ENCODE data around the gene CEP170B. TPM values are rescaled to one million over a fixed set of nuclear protein-coding genes. Genes with fewer than 3 reads are reported as not detected.

Gene CEP170B
- total and polyA plus RNA-seq, 2 donors (not counting 3 experiments of a cell fraction or from before 2014, with no cell fraction given), result 13.9 to 38.6 TPM

DNA sequence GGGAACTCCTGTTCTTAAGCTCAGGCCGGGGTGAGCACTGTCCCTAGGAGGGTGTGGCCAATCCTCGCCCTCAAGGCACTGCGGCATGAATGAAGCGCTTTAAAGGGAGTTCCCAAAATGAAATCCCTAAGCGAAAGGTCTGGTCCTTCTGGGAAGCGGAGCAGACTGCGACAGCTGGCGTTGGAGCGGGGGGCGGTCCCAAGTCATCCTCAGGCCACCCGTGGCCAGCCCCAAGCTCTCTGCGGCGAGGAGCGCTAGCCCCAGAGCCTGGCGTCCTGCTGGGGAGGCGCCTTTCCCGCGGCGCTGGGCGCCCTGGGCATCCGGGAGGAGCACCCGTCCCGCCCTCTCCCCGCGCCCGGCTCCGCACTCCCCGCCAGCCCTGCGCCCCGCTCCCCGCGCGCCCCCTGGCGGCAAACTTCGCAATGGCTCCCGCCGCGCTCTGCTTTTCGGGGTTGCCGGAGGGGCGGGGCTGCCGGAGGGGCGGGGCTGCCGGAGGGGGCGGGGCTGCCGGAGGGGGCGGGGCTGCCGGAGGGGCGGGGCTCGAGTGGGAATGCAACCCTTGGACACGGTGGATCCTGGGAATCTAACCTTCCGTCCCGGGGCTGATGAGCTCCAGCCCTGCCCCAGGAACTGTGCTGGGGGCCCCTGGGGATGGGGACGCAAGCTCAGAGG, 38.7 kb upstream of the CEP170B start:
- Histone ChIP-seq H3K27ac (ENCODE audit: insufficient read depth, low read depth, low read length) (no peak overlapping the region), H3K4me2 (ENCODE audit: insufficient read depth, low read length) (peak overlapping the region; percentile 94), H3K4me3 (replicated peaks in 1 of 3; ENCODE audit: insufficient read depth in 1 of 3, low read depth in 1 of 3, low read length in 3 of 3) (peak overlapping the region; percentile 53 to 82 (median 64)), H4K20me1 (replicated peaks; ENCODE audit: control insufficient read depth, extremely low read depth, insufficient read depth, low read length) (no peaks in the 10 kb centered on the region), H3K4me1 (ENCODE audit: control insufficient read depth, extremely low read depth, insufficient read depth, low read length) (peaks cover 10% of the 10 kb centered on the region), H3K9me1 (replicated peaks; ENCODE audit: control insufficient read depth, extremely low read depth, insufficient read depth, low read length) (no peaks in the 10 kb centered on the region), H3K27me3 (ENCODE audit: control insufficient read depth in 2 of 2, insufficient read depth in 2 of 2, low read length in 2 of 2) (no peaks in the 10 kb centered on the region), H3K36me3 (ENCODE audit: control insufficient read depth in 2 of 2, extremely low read depth in 1 of 2, insufficient read depth in 2 of 2, low read length in 2 of 2) (no peaks in the 10 kb centered on the region), H3K79me2 (ENCODE audit: control insufficient read depth, insufficient read depth, low read length) (no peaks in the 10 kb centered on the region), H2AFZ (ENCODE audit: low read depth, low read length) (peak overlapping the region; percentile 99), H3K9ac (replicated peaks; ENCODE audit: extremely low read depth, insufficient read depth, low read length) (peak overlapping the region; percentile 36), H3K9me3 (replicated peaks; ENCODE audit: control insufficient read depth, insufficient read depth, low read length) (no peaks in the 10 kb centered on the region)
- ChIA-PET POLR2A (no interaction called here), CTCF (interaction anchor here (0.6 to 3.9 kb wide), 26 partner anchors 9 to 264 kb away, joined by 3 to 117 read pairs (median 3); partner anchors contain the start of genes CEP170B, SIVA1 and ZBTB42)
- intact Hi-C loops (cut with micrococcal nuclease), result loop anchor here (1.0 to 5.0 kb wide), 4 partner anchors 32 to 74 kb away; partner anchors contain the start of genes AKT1, CEP170B and SIVA1
- DNase-seq (ENCODE audit: low read depth, low spot score) (peak; percentile 69), FAIRE-seq (peak; percentile 69)
- TF ChIP-seq EZH2 (IDR thresholded peaks at IDR 0.05; ENCODE audit: borderline replicate concordance, low read depth, low read length, severe bottlenecking) (no peak), CTCF (IDR thresholded peaks at IDR 0.05; ENCODE audit: extremely low read depth in 1 of 2, insufficient read depth in 1 of 2, low read depth in 1 of 2, low read length in 2 of 2) (peak; percentile 40 to 59), POLR2AphosphoS5 (IDR thresholded peaks at IDR 0.05; ENCODE audit: insufficient read depth, low read depth, low read length) (peak; percentile 24), JUN (IDR thresholded peaks at IDR 0.05; ENCODE audit: borderline replicate concordance, insufficient read depth, insufficient read length, low read depth) (no peak)
- TF ChIP-seq, protein P1, sequence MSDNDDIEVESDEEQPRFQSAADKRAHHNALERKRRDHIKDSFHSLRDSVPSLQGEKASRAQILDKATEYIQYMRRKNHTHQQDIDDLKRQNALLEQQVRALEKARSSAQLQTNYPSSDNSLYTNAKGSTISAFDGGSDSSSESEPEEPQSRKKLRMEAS (IDR thresholded peaks at IDR 0.05; ENCODE audit: insufficient read depth, insufficient read length), result no peak
- no TSS peak for BruUV-seq (replicated peaks)
- dilution Hi-C loops (cut with MboI; ENCODE audit: extremely low pct_ligation_motif_present, low sequenced_read_pairs), result no loop called here
